OCI-LY3 (cell line): ENCODE results near the gene COMMD10.

ENCODE experiments used
- H2AFZ ChIP-seq: fragments of 200-600, 300-600 bp; shearing (Covaris generic); 2 replicates; pipeline ENCODE4 v1.6.0; 2014; ENCODE audit warnings: antibody characterized with exemption, low read depth, low read length
- H3K27ac ChIP-seq: fragments of 200-600, 300-600 bp; sonication (generic); 2 replicates; pipeline ENCODE4 v1.5.1; 2014; ENCODE audit warnings: mild to moderate bottlenecking, low read length, moderate library complexity, mixed read lengths
- H3K27me3 ChIP-seq: fragments of 200-600, 300-600 bp; sonication (generic); 2 replicates; pipeline ENCODE4 v1.6.1; 2014; ENCODE audit warnings: low read depth, low read length, mixed read lengths
- H3K36me3 ChIP-seq: fragments of 200-600, 300-600 bp; sonication (generic); replicated peaks from 2 replicates; pipeline ENCODE3; 2014; ENCODE audit warnings: low read depth, low read length, mixed read lengths
- H3K4me1 ChIP-seq: fragments of 300-600, 200-600 bp; sonication (generic); 2 replicates; pipeline ENCODE4 v1.6.1; 2014; ENCODE audit warnings: low read length, mixed read lengths
- H3K4me2 ChIP-seq: fragments of 200-600, 300-600 bp; sonication (generic); 2 replicates; pipeline ENCODE4 v1.6.1; 2014; ENCODE audit warnings: low read length, mixed read lengths
- H3K4me3 ChIP-seq: fragments of 300-600, 200-600 bp; sonication (generic); 2 replicates; pipeline ENCODE4 v1.5.1; 2014; ENCODE audit warnings: antibody characterized with exemption, mild to moderate bottlenecking, low read length, moderate library complexity
- H3K79me2 ChIP-seq: fragments of 300-600, 200-600 bp; shearing (Covaris generic); 2 replicates; pipeline ENCODE4 v1.6.1; 2014; ENCODE audit warnings: mild to moderate bottlenecking, low read length, mixed read lengths
- H3K9ac ChIP-seq: fragments of 300-600, 200-600 bp; shearing (Covaris generic); 2 replicates; pipeline ENCODE4 v1.6.0; 2014; ENCODE audit warnings: mild to moderate bottlenecking, low read length, moderate library complexity
- H3K9me3 ChIP-seq: fragments of 200-600, 300-600 bp; shearing (Covaris generic); 2 replicates; pipeline ENCODE4 v1.6.1; 2014; ENCODE audit warnings: low read length, mixed read lengths; ENCODE audit not compliant: insufficient read depth
- H4K20me1 ChIP-seq: fragments of 200-600, 300-600 bp; sonication (generic); 2 replicates; pipeline ENCODE4 v1.6.1; 2016; ENCODE audit warnings: low read length, mixed read lengths; ENCODE audit not compliant: insufficient read depth
- CTCF ChIP-seq: fragments of 200-600, 300-600 bp; sonication (generic); IDR thresholded peaks from 2 replicates; pipeline ENCODE4 v1.5.1; 2014; ENCODE audit warnings: antibody characterized with exemption, low read length, low read depth
- EZH2phosphoT487 ChIP-seq: fragments of 200-600 bp; shearing (Covaris generic); IDR thresholded peaks from 2 replicates; pipeline ENCODE4 v1.6.1; 2018; ENCODE audit warnings: antibody characterized with exemption, mixed run types, low read depth

The COMMD10 gene

GRCh38 chr5:116249648-116250047 is 164.8 kb downstream of the COMMD10 start:
- no peaks in the 10 kb centered on the region for H3K27me3 ChIP-seq
- H3K4me3 ChIP-seq: no peak overlapping the region
- H3K9me3 ChIP-seq: no peaks in the 10 kb centered on the region

GRCh38 chr5:116256717-116257116 is 171.9 kb downstream of the COMMD10 start:
- Histone ChIP-seq H3K9ac (no peak overlapping the region), H3K27ac (no peak overlapping the region), H4K20me1 (no peaks in the 10 kb centered on the region), H2AFZ (no peak overlapping the region), H3K4me2 (no peak overlapping the region), H3K4me3 (no peak overlapping the region), H3K4me1 (no peaks in the 10 kb centered on the region), H3K36me3 (no peaks in the 10 kb centered on the region), H3K79me2 (no peaks in the 10 kb centered on the region), H3K27me3 (no peaks in the 10 kb centered on the region), H3K9me3 (no peaks in the 10 kb centered on the region)
- TF ChIP-seq CTCF (no peak), EZH2phosphoT487 (no peak)

More at GRCh38 chr5:116249648-116250047, 164.8 kb downstream of the COMMD10 start:
- no peak overlapping the region for H3K9ac ChIP-seq
- H3K4me1 ChIP-seq: peaks cover 5% of the 10 kb centered on the region
- TF ChIP-seq EZH2phosphoT487 (no peak), CTCF (no peak)
- no peak overlapping the region for H3K27ac ChIP-seq
- no peaks in the 10 kb centered on the region for H3K79me2 ChIP-seq
- no peaks in the 10 kb centered on the region for H3K36me3 ChIP-seq
- no peak overlapping the region for H3K4me2 ChIP-seq
- no peaks in the 10 kb centered on the region for H4K20me1 ChIP-seq
- H2AFZ ChIP-seq: no peak overlapping the region

GRCh38 chr5:116265471-116265870 is 180.6 kb downstream of the COMMD10 start:
- peaks cover 3% of the 10 kb centered on the region for H3K36me3 ChIP-seq
- no peak overlapping the region for H3K4me2 ChIP-seq
- H3K27me3 ChIP-seq: no peaks in the 10 kb centered on the region
- no peak for TF ChIP-seq CTCF
- TF ChIP-seq EZH2phosphoT487: no peak
- H3K4me1 ChIP-seq: no peaks in the 10 kb centered on the region
- H3K27ac ChIP-seq: no peak overlapping the region
- no peaks in the 10 kb centered on the region for H4K20me1 ChIP-seq
- H3K9ac ChIP-seq: no peak overlapping the region
- no peak overlapping the region for H3K4me3 ChIP-seq
- H3K9me3 ChIP-seq: no peaks in the 10 kb centered on the region
- no peaks in the 10 kb centered on the region for H3K79me2 ChIP-seq
- H2AFZ ChIP-seq: no peak overlapping the region

- H3K36me3 ChIP-seq: peaks cover 5% of the 10 kb centered on the region
- no peaks in the 10 kb centered on the region for H4K20me1 ChIP-seq
- no peaks in the 10 kb centered on the region for H3K27me3 ChIP-seq
- no peak overlapping the region for H3K4me2 ChIP-seq
- peaks cover 18% of the 10 kb centered on the region for H3K4me1 ChIP-seq
- H3K79me2 ChIP-seq: no peaks in the 10 kb centered on the region
- H3K9me3 ChIP-seq: no peaks in the 10 kb centered on the region; the same call in 1 of the 2 replicates
- no peak overlapping the region for H3K4me3 ChIP-seq
- H3K27ac ChIP-seq: no peak overlapping the region
- TF ChIP-seq EZH2phosphoT487: no peak
- no peak for TF ChIP-seq CTCF
- H3K9ac ChIP-seq: no peak overlapping the region
- no peak overlapping the region for H2AFZ ChIP-seq
These were observed 186.7 kb downstream of the COMMD10 start for GRCh38 chr5:116271446-116272025.
